C4-2B (cell line): ENCODE measurements around the gene SCGB1C1.

ENCODE experiments used
- CTCF ChIP-seq: fragments of 450-650 bp; conservative IDR thresholded peaks from 2 replicates; pipeline ENCODE4 v1.5.1; 2017; ENCODE audit warnings: mild to moderate bottlenecking
- ZFX ChIP-seq: fragments of 450-650 bp; IDR thresholded peaks from 2 replicates; pipeline ENCODE4 v1.6.1; 2017

GRCh38 chr11:199004-199581 lies 6.2 kb downstream of the SCGB1C1 start:
- TF ChIP-seq CTCF (no peak), ZFX (no peak)
